Mesothelial cell of epicardium (in vitro differentiated cells): ENCODE data around the gene ROR2. TPM values are rescaled to one million over a fixed set of nuclear protein-coding genes. Genes with fewer than 3 reads are reported as not detected.
A peak's percentile ranks its signal among the peaks of the same experiment; 100 is the strongest.
"Not testable (repeated sequence)": the region's sequence is repeated elsewhere in the genome, so short reads cannot be mapped to it uniquely, and the experiment has no call there.

Experiments
- DNase-seq, 2 experiments: peaks; one replicate each; pipeline ENCODE4 v3.0.0; 2021; ENCODE audit warnings: low spot score in 2 of 2; ENCODE audit not compliant: unreplicated experiment in 2 of 2
- H3K27ac Mint-ChIP-seq: 2 replicates; pipeline ENCODE4 v1.8.0; 2021; ENCODE audit warnings: mixed read lengths
- H3K27me3 Mint-ChIP-seq: 2 replicates; pipeline ENCODE4 v1.8.0; 2021; ENCODE audit warnings: low read depth, mixed read lengths
- H3K36me3 Mint-ChIP-seq: 2 replicates; pipeline ENCODE4 v1.8.0; 2021; ENCODE audit warnings: mixed read lengths
- H3K4me1 Mint-ChIP-seq: 2 replicates; pipeline ENCODE4 v1.8.0; 2021; ENCODE audit warnings: mixed read lengths
- H3K4me3 Mint-ChIP-seq: 2 replicates; pipeline ENCODE4 v1.8.0; 2021; ENCODE audit warnings: mild to moderate bottlenecking, moderate library complexity, mixed read lengths
- H3K9me3 Mint-ChIP-seq: 2 replicates; pipeline ENCODE4 v1.8.0; 2021; ENCODE audit warnings: mixed read lengths
- microRNA-seq: library from miRNA; unstranded; fragments of <30 nt; microRNA quantifications from one replicate; pipeline ENCODE4 v1.2.0, GENCODE V29; 2021; ENCODE audit warnings: inconsistent platforms, mixed read lengths
- total RNA-seq: library from RNA; stranded (reverse); gene quantifications from 3 replicates; pipeline ENCODE4 v1.2.1, GENCODE V29; 2021
- TF ChIP-seq, protein P1 (sequence below): fragments of 200-600 bp; sonication (generic); IDR thresholded peaks from one replicate; pipeline ENCODE4 v1.5.0; 2021; ENCODE audit warnings: antibody characterized with exemption; ENCODE audit not compliant: unreplicated experiment

The ROR2 gene
- total RNA-seq, 1 donor from 2014 or later = 41.0 TPM

DNA sequence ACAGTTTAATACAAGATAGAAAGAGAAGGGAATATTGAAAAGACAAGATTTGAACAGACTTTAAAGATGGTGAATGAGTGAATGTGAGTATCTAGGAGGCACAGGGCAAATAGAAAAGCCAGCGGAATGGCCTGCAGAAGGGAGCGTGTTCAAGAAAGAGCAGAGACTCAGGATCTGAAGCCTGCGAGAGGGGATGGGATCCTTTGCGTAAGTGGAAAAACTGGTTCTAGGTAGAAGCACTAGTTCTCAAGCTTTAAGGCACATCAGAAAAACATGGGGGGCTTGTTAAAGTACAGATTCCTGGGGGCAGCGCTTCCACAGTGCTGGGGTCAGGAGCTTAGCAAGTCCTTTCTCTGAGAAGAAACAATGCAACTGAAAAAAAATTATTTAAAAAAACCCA, 431.6 kb downstream of the ROR2 start:
- Mint-ChIP-seq H3K27me3 (no peaks in the 10 kb centered on the region), H3K4me1 (peaks cover 33% of the 10 kb centered on the region), H3K4me3 (no peak overlapping the region), H3K9me3 (peaks cover 48% of the 10 kb centered on the region), H3K36me3 (peaks cover 21% of the 10 kb centered on the region), H3K27ac (peak overlapping the region; percentile 80)
- TF ChIP-seq, protein P1, sequence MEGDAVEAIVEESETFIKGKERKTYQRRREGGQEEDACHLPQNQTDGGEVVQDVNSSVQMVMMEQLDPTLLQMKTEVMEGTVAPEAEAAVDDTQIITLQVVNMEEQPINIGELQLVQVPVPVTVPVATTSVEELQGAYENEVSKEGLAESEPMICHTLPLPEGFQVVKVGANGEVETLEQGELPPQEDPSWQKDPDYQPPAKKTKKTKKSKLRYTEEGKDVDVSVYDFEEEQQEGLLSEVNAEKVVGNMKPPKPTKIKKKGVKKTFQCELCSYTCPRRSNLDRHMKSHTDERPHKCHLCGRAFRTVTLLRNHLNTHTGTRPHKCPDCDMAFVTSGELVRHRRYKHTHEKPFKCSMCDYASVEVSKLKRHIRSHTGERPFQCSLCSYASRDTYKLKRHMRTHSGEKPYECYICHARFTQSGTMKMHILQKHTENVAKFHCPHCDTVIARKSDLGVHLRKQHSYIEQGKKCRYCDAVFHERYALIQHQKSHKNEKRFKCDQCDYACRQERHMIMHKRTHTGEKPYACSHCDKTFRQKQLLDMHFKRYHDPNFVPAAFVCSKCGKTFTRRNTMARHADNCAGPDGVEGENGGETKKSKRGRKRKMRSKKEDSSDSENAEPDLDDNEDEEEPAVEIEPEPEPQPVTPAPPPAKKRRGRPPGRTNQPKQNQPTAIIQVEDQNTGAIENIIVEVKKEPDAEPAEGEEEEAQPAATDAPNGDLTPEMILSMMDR = no peak
- no peak for DNase-seq

- no peak overlapping the region for H3K4me3 Mint-ChIP-seq
- no peaks in the 10 kb centered on the region for H3K27me3 Mint-ChIP-seq
- peaks cover 18% of the 10 kb centered on the region for H3K36me3 Mint-ChIP-seq
- peaks cover 33% of the 10 kb centered on the region for H3K4me1 Mint-ChIP-seq
- peak overlapping the region; percentile 41 for H3K27ac Mint-ChIP-seq
- H3K9me3 Mint-ChIP-seq = peaks cover 46% of the 10 kb centered on the region
- TF ChIP-seq, protein P1 = no peak
- DNase-seq = no peak
Measured at GRCh38 chr9:91517801-91518200, 432.2 kb downstream of the ROR2 start.

DNA sequence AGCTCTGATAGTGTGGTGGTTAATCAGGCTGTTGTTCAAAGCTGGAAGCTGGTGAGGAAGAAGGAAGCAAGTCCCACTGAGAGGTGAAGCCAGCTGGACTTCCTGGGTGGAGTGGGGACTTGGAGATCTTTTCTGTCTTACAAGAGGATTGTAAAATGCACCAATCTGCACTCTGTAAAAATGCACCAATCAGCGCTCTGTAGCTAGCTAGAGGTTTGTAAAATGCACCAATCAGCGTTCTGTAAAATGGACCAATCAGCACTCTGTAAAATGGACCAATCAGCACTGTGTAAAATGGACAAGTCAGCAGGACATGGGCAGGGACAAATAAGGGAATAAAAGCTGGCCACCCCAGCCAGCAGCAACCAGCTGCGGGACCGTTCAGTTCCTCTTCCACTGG, 432.7 kb downstream of the ROR2 start:
- H3K27ac Mint-ChIP-seq = peak overlapping the region; percentile 41
- not testable (repeated sequence) for H3K27me3 Mint-ChIP-seq, DNase-seq, H3K4me3 Mint-ChIP-seq
- H3K36me3 Mint-ChIP-seq = peaks cover 18% of the 10 kb centered on the region
- peaks cover 33% of the 10 kb centered on the region for H3K4me1 Mint-ChIP-seq
- H3K9me3 Mint-ChIP-seq = peaks cover 43% of the 10 kb centered on the region

GRCh38 chr9:91516777-91517176, 433.3 kb downstream of the ROR2 start:
- Mint-ChIP-seq H3K4me3 (no peak overlapping the region), H3K36me3 (peaks cover 16% of the 10 kb centered on the region), H3K27me3 (no peaks in the 10 kb centered on the region), H3K9me3 (peaks cover 42% of the 10 kb centered on the region), H3K27ac (peak overlapping the region; percentile 41), H3K4me1 (peaks cover 33% of the 10 kb centered on the region)
- TF ChIP-seq, protein P1 = no peak
- DNase-seq = no peak

- H3K27me3 Mint-ChIP-seq = no peaks in the 10 kb centered on the region
- no peak overlapping the region for H3K4me3 Mint-ChIP-seq
- peaks cover 33% of the 10 kb centered on the region for H3K4me1 Mint-ChIP-seq
- H3K36me3 Mint-ChIP-seq = peaks cover 15% of the 10 kb centered on the region
- TF ChIP-seq, protein P1 = no peak
- no peak overlapping the region for H3K27ac Mint-ChIP-seq
- DNase-seq = no peak
- H3K9me3 Mint-ChIP-seq = peaks cover 39% of the 10 kb centered on the region
Measured at GRCh38 chr9:91516081-91516480, 433.9 kb downstream of the ROR2 start.

- TF ChIP-seq, protein P1 = no peak
- DNase-seq = no peak
- H3K4me3 Mint-ChIP-seq = peak overlapping the region; percentile 30
- peak overlapping the region; percentile 80 for H3K27ac Mint-ChIP-seq
- peaks cover 33% of the 10 kb centered on the region for H3K4me1 Mint-ChIP-seq
- no peaks in the 10 kb centered on the region for H3K27me3 Mint-ChIP-seq
- H3K36me3 Mint-ChIP-seq = peaks cover 11% of the 10 kb centered on the region
- peaks cover 30% of the 10 kb centered on the region for H3K9me3 Mint-ChIP-seq
Measured at GRCh38 chr9:91515074-91515687, 434.8 kb downstream of the ROR2 start.

Small RNA genes within 50 kb of the gene (microRNA-seq; reads per million reads assigned to microRNA genes)
- not detected for gene MIR3910-1
- not detected for gene MIR3910-2

Other genes with a start within 250 kb of the ROR2 start
- gene SPTLC1, start 165.2 kb upstream of the ROR2 start, total RNA-seq = 74.6 to 77.7 TPM (median 77.7 TPM) in 3 replicates